Activated T-cell treated with anti-CD3 and anti-CD28 coated beads for 24 hours (primary cell): ENCODE results near the gene HLA-DPA1.

Source experiments
- DNase-seq: peaks from one replicate; pipeline ENCODE4 v3.0.0-alpha.2; 2020; ENCODE audit warnings: low read depth

HLA-DPA1 gene

DNA sequence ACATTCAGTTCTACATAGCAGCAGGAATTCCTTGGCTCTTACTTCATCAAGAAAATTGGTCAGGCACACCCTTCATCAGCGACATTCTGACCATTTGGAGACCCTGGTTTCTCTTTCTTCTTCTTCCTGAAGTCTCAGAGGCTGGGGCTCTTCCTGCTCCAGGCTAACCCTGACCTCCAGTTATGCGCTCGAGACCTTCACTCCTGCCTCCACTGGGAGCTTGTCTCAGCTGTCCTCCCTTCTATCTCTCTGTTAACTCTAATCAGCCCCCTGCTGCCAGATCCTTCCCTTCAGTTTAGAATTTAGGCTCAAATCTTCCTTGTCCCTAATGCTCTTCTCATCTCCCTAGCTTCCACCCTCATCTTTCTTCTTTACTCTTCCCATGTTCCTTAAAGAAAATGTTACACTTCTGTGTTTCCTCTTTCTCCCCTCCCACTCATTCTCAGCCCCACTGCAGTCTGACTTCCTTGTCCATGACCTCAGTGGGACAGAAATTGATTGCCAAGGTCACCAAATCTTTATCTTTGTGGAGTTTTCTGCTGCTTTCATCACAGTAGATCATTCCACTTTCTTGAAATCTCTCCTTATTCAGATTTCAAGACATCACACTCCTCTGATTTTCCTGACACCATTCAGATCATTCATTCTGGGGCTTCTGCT is 55.6 kb downstream of the HLA-DPA1 start:
- DNase-seq: no peak

- DNase-seq: no peak
Observed at GRCh38 chr6:33017018-33017417, 56.4 kb downstream of the HLA-DPA1 start.

DNA sequence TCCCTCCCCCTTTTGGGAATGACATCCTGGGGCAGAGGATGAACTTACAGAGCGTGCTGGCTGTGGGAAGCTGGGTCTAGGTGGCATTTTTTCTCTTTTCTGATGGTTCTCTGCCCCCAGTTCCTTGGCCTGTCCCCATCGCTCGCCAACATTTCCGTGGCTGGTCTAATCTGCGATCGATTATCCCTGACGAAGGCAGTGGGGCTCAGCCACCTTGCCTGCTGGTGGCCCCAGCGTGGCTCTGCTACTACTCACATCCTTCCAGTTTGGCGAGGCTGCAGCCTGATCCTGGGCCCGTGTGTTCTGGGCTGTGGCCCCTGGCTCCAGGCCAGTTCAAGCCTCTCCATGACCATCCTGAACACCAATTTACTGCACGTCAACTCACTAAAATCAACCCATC is 57.7 kb downstream of the HLA-DPA1 start:
- DNase-seq: no peak

DNA sequence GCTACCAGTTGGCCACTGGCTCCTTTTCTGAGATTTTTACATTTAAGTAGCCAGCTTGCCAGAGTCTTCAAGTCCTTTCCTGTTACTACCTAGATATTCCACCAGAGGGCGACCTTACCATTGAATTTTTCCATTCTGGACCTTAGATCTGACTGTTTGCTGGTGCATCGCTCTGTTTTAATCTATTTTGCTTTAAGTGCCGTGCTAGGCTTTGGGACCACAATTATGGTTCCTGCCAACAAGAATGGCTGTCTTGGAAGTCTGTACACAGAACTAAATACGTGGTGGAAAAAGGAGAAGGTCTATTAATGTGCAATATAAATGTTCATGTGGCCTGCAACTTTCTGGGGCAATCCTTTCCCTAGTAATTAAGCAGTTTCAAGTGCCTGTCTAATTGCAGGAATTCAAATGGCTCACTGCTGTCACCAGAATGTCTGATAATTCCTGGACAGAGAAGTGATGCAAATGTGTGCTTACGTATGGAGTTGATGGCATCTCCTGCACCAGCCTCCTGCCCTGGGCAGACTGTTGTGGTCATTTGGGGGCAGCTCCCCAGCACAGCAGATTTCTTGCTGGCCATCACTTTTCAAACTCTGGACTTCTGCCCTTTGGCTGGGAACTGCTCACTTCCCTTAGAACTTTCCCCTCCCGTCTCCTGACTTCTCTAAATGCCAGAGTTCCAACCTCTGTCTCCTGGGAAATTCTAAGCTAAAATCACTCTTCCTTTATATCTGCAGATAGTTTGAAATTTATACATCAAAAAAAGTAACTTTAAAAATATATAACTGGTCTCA is 58.4 kb downstream of the HLA-DPA1 start:
- peak; percentile 44 for DNase-seq
